GM19193 (cell line): ENCODE measurements around the gene ECEL1.

Experiments used
- POLR2A ChIP-seq: IDR thresholded peaks from 4 replicates; pipeline ENCODE4 v1.6.1; 2011; ENCODE audit not compliant: insufficient read depth, insufficient read length; ENCODE audit errors: extremely low read depth

The ECEL1 gene

GRCh38 chr2:232435805-232436204, 51.8 kb downstream of the ECEL1 start:
- TF ChIP-seq POLR2A = no peak

- TF ChIP-seq POLR2A = no peak
Observed at GRCh38 chr2:232435375-232435648, 52.3 kb downstream of the ECEL1 start.

GRCh38 chr2:232434563-232435374, 52.9 kb downstream of the ECEL1 start:
- no peak for TF ChIP-seq POLR2A

GRCh38 chr2:232434091-232434490, 53.5 kb downstream of the ECEL1 start:
- TF ChIP-seq POLR2A = no peak

GRCh38 chr2:232432598-232433184, 54.9 kb downstream of the ECEL1 start:
- TF ChIP-seq POLR2A = no peak

GRCh38 chr2:232431705-232432590, 55.7 kb downstream of the ECEL1 start:
- no peak for TF ChIP-seq POLR2A
